ENCODE results near the gene ESR1. TPM values are rescaled to one million over a fixed set of nuclear protein-coding genes. Genes with fewer than 3 reads are reported as not detected.

The ESR1 gene
- polyA plus RNA-seq, 1 donor (not counting 4 experiments of a cell fraction or from before 2014, with no cell fraction given): 0.22 TPM

DNA sequence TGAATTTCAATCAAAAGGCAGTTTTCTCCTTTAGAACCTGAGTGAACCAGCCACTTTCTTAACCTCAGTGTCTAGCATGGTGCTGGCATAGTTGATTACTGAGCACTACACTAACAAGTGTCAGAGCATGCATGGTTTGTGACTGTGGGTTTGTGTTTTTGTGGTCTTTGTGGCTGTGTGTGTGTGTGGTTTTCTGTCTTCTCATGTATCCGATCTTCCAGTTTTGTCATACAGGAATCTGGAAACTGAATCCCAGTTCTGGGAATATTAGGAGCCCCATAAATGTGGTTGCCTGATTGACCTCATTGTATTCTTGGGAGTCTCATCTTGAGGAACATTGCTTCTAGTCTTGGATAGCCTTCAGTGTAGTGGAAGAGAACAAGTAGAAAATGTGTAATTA is 73.7 kb downstream of the ESR1 start:
- H3K4me1 ChIP-seq (ENCODE audit: control insufficient read depth, extremely low read depth, insufficient read depth, low read length): no peaks in the 10 kb centered on the region
- FAIRE-seq: no peak
- H3K27ac ChIP-seq (ENCODE audit: control insufficient read depth, insufficient read depth, low read length): no peak overlapping the region
- H3K36me3 ChIP-seq (ENCODE audit: control insufficient read depth in 2 of 2, extremely low read depth in 1 of 2, insufficient read depth in 2 of 2, low read length in 2 of 2): no peaks in the 10 kb centered on the region
- no peaks in the 10 kb centered on the region for H3K79me2 ChIP-seq (ENCODE audit: control insufficient read depth, insufficient read depth, low read length)
- no peaks in the 10 kb centered on the region for H4K20me1 ChIP-seq (ENCODE audit: control insufficient read depth, extremely low read depth, insufficient read depth, low read length)
- H3K9ac ChIP-seq (ENCODE audit: control insufficient read depth, extremely low read depth, insufficient read depth, low read length): no peak overlapping the region
- H3K9me3 ChIP-seq (ENCODE audit: control insufficient read depth, low read depth, low read length): no peaks in the 10 kb centered on the region
- DNase-seq (ENCODE audit: low read depth, low spot score): no peak
- no peaks in the 10 kb centered on the region for H3K27me3 ChIP-seq (ENCODE audit: control insufficient read depth, extremely low read depth, insufficient read depth, low read length)
- no peak overlapping the region for H2AFZ ChIP-seq (ENCODE audit: control insufficient read depth, low read length)
- TF ChIP-seq, protein P1, sequence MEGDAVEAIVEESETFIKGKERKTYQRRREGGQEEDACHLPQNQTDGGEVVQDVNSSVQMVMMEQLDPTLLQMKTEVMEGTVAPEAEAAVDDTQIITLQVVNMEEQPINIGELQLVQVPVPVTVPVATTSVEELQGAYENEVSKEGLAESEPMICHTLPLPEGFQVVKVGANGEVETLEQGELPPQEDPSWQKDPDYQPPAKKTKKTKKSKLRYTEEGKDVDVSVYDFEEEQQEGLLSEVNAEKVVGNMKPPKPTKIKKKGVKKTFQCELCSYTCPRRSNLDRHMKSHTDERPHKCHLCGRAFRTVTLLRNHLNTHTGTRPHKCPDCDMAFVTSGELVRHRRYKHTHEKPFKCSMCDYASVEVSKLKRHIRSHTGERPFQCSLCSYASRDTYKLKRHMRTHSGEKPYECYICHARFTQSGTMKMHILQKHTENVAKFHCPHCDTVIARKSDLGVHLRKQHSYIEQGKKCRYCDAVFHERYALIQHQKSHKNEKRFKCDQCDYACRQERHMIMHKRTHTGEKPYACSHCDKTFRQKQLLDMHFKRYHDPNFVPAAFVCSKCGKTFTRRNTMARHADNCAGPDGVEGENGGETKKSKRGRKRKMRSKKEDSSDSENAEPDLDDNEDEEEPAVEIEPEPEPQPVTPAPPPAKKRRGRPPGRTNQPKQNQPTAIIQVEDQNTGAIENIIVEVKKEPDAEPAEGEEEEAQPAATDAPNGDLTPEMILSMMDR (optimal IDR thresholded peaks at IDR 0.05 in 1 of 3, IDR thresholded peaks at IDR 0.05 in 1 of 3, conservative IDR thresholded peaks at IDR 0.05 in 1 of 3; ENCODE audit: extremely low read depth in 1 of 3, insufficient read depth in 2 of 3, low read length in 3 of 3): no peak
- no peak for TF ChIP-seq EZH2 (IDR thresholded peaks at IDR 0.05; ENCODE audit: low read length)
- H3K4me3 ChIP-seq (ENCODE audit: control insufficient read depth in 2 of 3, extremely low read depth in 1 of 3, insufficient read depth in 2 of 3, low read depth in 1 of 3, low read length in 3 of 3): no peak overlapping the region
- H3K9me1 ChIP-seq (ENCODE audit: control insufficient read depth, extremely low read depth, insufficient read depth, low read length): no peaks in the 10 kb centered on the region
- dilution Hi-C loops (cut with MboI; ENCODE audit: extremely low pct_ligation_motif_present, low sequenced_read_pairs): no loop called here
- H3K4me2 ChIP-seq (ENCODE audit: control insufficient read depth, extremely low read depth, insufficient read depth, low read depth, low read length): no peak overlapping the region

DNA sequence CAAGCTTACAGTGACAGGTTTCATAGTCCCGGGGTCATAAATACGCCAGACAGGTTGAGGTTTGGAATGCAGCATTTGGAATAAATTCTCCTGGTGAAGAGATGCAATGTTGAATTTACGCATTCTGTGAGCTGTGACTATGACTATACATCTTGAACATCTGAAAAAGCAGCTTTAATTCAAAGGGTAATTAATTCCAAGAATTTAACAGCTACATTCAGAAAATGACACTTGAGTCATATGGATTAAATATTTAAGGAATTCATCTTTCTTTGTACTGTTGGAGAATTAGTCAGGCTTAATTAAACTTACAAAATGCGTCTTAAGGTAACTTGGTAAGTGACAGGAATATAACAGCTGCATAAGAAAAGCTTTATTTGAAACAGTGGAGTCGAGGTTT is 74.7 kb downstream of the ESR1 start:
- Histone ChIP-seq H3K27me3 (ENCODE audit: control insufficient read depth, extremely low read depth, insufficient read depth, low read length) (no peaks in the 10 kb centered on the region), H3K27ac (ENCODE audit: control insufficient read depth, insufficient read depth, low read length) (no peak overlapping the region), H2AFZ (ENCODE audit: control insufficient read depth, low read length) (no peak overlapping the region), H3K79me2 (ENCODE audit: control insufficient read depth, insufficient read depth, low read length) (no peaks in the 10 kb centered on the region), H3K36me3 (ENCODE audit: control insufficient read depth in 2 of 2, extremely low read depth in 1 of 2, insufficient read depth in 2 of 2, low read length in 2 of 2) (no peaks in the 10 kb centered on the region), H3K4me2 (ENCODE audit: control insufficient read depth, extremely low read depth, insufficient read depth, low read depth, low read length) (no peak overlapping the region), H4K20me1 (ENCODE audit: control insufficient read depth, extremely low read depth, insufficient read depth, low read length) (no peaks in the 10 kb centered on the region), H3K9me1 (ENCODE audit: control insufficient read depth, extremely low read depth, insufficient read depth, low read length) (no peaks in the 10 kb centered on the region), H3K4me3 (ENCODE audit: control insufficient read depth in 2 of 3, extremely low read depth in 1 of 3, insufficient read depth in 2 of 3, low read depth in 1 of 3, low read length in 3 of 3) (no peak overlapping the region), H3K4me1 (ENCODE audit: control insufficient read depth, extremely low read depth, insufficient read depth, low read length) (no peaks in the 10 kb centered on the region), H3K9ac (ENCODE audit: control insufficient read depth, extremely low read depth, insufficient read depth, low read length) (no peak overlapping the region), H3K9me3 (ENCODE audit: control insufficient read depth, low read depth, low read length) (no peaks in the 10 kb centered on the region)
- no peak for FAIRE-seq
- TF ChIP-seq, protein P1 (optimal IDR thresholded peaks at IDR 0.05 in 1 of 3, IDR thresholded peaks at IDR 0.05 in 1 of 3, conservative IDR thresholded peaks at IDR 0.05 in 1 of 3; ENCODE audit: extremely low read depth in 1 of 3, insufficient read depth in 2 of 3, low read length in 3 of 3): no peak
- TF ChIP-seq EZH2 (IDR thresholded peaks at IDR 0.05; ENCODE audit: low read length): no peak
- DNase-seq (ENCODE audit: low read depth, low spot score): no peak
- dilution Hi-C loops (cut with MboI; ENCODE audit: extremely low pct_ligation_motif_present, low sequenced_read_pairs): no loop called here

Measured in keratinocyte (primary cell).